Osteoblast (primary cell): ENCODE data around the gene TGFBRAP1. TPM values are rescaled to one million over a fixed set of nuclear protein-coding genes. Genes with fewer than 3 reads are reported as not detected.
A peak's percentile ranks its signal among the peaks of the same experiment; 100 is the strongest.
"Not testable (repeated sequence)": the region's sequence is repeated elsewhere in the genome, so short reads cannot be mapped to it uniquely, and the experiment has no call there.

Source experiments
- DNase-seq: peaks from one replicate; pipeline ENCODE4 v3.0.0; 2011; ENCODE audit warnings: low spot score, mixed read lengths; ENCODE audit not compliant: insufficient read length; ENCODE audit errors: missing footprints
- H2AFZ ChIP-seq: 2 replicates; pipeline ENCODE4 v1.6.0; 2011; ENCODE audit warnings: mild to moderate bottlenecking, low read length
- H3K27ac ChIP-seq: 2 replicates; pipeline ENCODE4 v1.5.1; 2011; ENCODE audit warnings: mild to moderate bottlenecking, low read depth, low read length, moderate library complexity
- H3K27me3 ChIP-seq: 2 replicates; pipeline ENCODE4 v1.6.0; 2012; ENCODE audit warnings: mild to moderate bottlenecking, control low read depth, inconsistent platforms, low read length, moderate library complexity; ENCODE audit not compliant: insufficient read depth
- H3K36me3 ChIP-seq: 2 replicates; pipeline ENCODE4 v1.5.1; 2011; ENCODE audit warnings: mild to moderate bottlenecking, low read length, control low read depth, moderate library complexity; ENCODE audit not compliant: insufficient read depth
- H3K4me1 ChIP-seq: 2 replicates; pipeline ENCODE4 v1.5.1; 2011; ENCODE audit warnings: mild to moderate bottlenecking, low read length, control low read depth, moderate library complexity; ENCODE audit not compliant: insufficient read depth
- H3K4me2 ChIP-seq: 2 replicates; pipeline ENCODE4 v1.6.0; 2011; ENCODE audit warnings: mild to moderate bottlenecking, low read length; ENCODE audit not compliant: insufficient read depth
- H3K4me3 ChIP-seq: fragments of 200-600 bp; sonication (generic); 3 replicates; pipeline ENCODE4 v1.5.1; 2012; ENCODE audit warnings: mild to moderate bottlenecking, low read length, inconsistent platforms; ENCODE audit not compliant: insufficient read depth
- H3K79me2 ChIP-seq: 2 replicates; pipeline ENCODE4 v1.6.0; 2012; ENCODE audit warnings: mild to moderate bottlenecking, low read length, control low read depth, inconsistent platforms; ENCODE audit not compliant: insufficient read depth
- H3K9me3 ChIP-seq: 2 replicates; pipeline ENCODE4 v1.5.1; 2011; ENCODE audit warnings: low read depth, low read length, control low read depth
- H4K20me1 ChIP-seq: 2 replicates; pipeline ENCODE4 v1.6.0; 2012; ENCODE audit warnings: mild to moderate bottlenecking, low read length, control low read depth; ENCODE audit not compliant: insufficient read depth
- total RNA-seq: library from RNA; depleted of rRNA; stranded (reverse); fragments of >200 nt; gene quantifications from 2 replicates; pipeline ENCODE4 v1.2.3, GENCODE V29; 2012
- TF ChIP-seq, protein P1 (sequence below): IDR thresholded peaks from 2 replicates; pipeline ENCODE4 v1.5.1; 2011; ENCODE audit warnings: mild to moderate bottlenecking, low read depth, low read length, moderate library complexity; ENCODE audit errors: extremely low read depth

The TGFBRAP1 gene
- total RNA-seq, 1 donor: 32.6 TPM

DNA sequence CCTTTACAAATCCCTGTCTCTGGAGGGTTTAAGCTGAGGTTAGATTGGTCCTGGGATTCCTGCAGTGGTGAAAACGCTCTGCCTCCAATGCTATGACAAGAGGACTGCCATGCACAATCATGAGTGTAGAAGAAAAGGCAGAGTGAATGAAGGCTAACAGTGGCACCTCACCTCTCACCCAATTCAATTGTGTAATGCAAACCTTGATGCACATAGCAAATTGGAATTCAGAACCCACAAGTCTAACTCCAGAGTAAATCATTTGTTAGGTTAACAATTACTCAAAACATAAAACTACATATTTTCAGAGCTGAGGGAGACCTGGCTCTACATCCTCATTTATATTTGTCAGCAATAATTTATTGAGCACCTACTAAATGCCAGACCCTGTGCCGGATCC lies 1.8 kb downstream of the TGFBRAP1 start:
- TF ChIP-seq, protein P1, sequence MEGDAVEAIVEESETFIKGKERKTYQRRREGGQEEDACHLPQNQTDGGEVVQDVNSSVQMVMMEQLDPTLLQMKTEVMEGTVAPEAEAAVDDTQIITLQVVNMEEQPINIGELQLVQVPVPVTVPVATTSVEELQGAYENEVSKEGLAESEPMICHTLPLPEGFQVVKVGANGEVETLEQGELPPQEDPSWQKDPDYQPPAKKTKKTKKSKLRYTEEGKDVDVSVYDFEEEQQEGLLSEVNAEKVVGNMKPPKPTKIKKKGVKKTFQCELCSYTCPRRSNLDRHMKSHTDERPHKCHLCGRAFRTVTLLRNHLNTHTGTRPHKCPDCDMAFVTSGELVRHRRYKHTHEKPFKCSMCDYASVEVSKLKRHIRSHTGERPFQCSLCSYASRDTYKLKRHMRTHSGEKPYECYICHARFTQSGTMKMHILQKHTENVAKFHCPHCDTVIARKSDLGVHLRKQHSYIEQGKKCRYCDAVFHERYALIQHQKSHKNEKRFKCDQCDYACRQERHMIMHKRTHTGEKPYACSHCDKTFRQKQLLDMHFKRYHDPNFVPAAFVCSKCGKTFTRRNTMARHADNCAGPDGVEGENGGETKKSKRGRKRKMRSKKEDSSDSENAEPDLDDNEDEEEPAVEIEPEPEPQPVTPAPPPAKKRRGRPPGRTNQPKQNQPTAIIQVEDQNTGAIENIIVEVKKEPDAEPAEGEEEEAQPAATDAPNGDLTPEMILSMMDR: no peak
- Histone ChIP-seq H3K4me3 (no peak overlapping the region), H3K79me2 (peaks cover 54% of the 10 kb centered on the region), H3K4me1 (peaks cover 64% of the 10 kb centered on the region), H3K9me3 (no peaks in the 10 kb centered on the region), H3K27me3 (no peaks in the 10 kb centered on the region), H2AFZ (no peak overlapping the region), H3K4me2 (peak overlapping the region; percentile 98), H3K27ac (peak overlapping the region; percentile 59), H4K20me1 (peaks cover 3% of the 10 kb centered on the region), H3K36me3 (no peaks in the 10 kb centered on the region)
- DNase-seq: no peak

DNA sequence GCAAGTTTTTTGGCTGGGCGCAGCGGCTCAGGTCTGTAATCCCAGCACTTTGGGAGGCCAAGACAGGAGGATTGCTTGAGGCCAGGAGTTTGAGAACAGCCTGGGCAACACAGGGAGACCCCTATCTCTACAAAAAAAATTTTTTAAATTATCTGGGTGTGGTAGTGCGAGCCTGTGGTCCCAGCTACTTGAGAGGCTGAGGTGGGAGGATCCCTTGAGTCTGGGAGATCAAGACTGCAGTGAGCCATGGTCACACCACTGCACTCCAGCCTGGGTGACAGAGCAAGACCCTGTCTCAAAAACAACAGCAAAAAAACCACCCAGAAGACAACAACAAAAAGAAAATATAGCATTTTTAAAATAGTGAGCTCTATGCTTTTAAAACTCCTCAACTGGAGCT lies 2.3 kb downstream of the TGFBRAP1 start:
- H3K27ac ChIP-seq, DNase-seq, H2AFZ ChIP-seq, H3K4me2 ChIP-seq, H3K27me3 ChIP-seq, H3K4me3 ChIP-seq, H4K20me1 ChIP-seq, H3K9me3 ChIP-seq, H3K36me3 ChIP-seq: not testable (repeated sequence)
- Histone ChIP-seq H3K79me2 (peaks cover 58% of the 10 kb centered on the region), H3K4me1 (peaks cover 68% of the 10 kb centered on the region)

DNA sequence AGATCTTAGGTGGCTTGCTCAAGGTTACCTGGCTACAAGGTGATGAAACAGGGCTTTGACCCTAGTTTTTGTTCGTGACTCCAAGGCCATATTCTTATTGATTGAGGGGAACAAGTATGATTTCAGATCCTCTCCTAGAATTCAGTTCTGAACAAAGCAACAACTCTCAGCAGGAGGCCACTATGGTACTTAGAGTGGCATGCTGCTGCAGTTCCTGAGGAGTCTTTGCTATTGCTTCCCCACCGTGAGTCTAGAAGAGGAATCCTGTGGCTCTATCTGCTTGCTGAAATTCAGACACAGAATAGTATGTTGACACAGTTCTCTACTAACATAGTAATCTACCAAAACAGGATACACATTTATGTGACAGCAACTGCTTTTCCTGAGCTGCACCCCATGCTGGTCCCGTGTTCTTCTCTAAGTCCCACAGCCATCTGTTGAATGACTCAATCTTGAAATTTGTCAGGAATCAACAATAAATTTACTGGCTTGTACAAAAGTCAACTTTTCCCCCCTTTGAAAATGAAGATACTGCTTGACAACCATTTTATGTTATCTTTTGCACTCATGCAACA lies 4.1 kb downstream of the TGFBRAP1 start:
- peaks cover 3% of the 10 kb centered on the region for H4K20me1 ChIP-seq
- TF ChIP-seq, protein P1: no peak
- H3K79me2 ChIP-seq: peaks cover 69% of the 10 kb centered on the region
- no peaks in the 10 kb centered on the region for H3K9me3 ChIP-seq
- no peaks in the 10 kb centered on the region for H3K27me3 ChIP-seq
- H3K4me2 ChIP-seq: peak overlapping the region; percentile 66
- DNase-seq: no peak
- peak overlapping the region; percentile 95 for H3K27ac ChIP-seq
- no peaks in the 10 kb centered on the region for H3K36me3 ChIP-seq
- no peak overlapping the region for H2AFZ ChIP-seq
- peaks cover 71% of the 10 kb centered on the region for H3K4me1 ChIP-seq
- H3K4me3 ChIP-seq: peak overlapping the region; percentile 31

DNA sequence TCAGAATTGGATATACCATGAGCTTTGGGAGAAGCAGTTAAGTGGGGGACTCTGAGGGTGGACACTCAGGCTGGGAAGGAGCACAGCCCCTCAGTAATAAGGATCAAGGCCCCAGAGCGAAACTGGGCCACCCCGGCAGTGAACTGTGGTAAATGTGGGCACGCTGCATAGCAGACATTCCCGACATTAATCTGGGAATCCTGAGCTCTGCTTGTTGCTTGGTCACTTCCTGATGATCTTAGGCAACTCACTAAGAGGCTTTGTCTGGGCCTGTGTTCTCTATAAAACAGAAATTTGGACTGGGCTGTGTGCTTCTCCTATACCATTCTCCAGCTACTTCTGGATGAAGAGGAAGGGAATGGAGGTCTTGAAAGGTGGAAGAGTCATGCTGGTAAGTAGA lies 4.8 kb downstream of the TGFBRAP1 start:
- DNase-seq: peak; percentile 89
- TF ChIP-seq, protein P1: no peak
- H3K4me1 ChIP-seq: peaks cover 66% of the 10 kb centered on the region
- no peaks in the 10 kb centered on the region for H3K36me3 ChIP-seq
- peak overlapping the region; percentile 43 for H2AFZ ChIP-seq
- no peaks in the 10 kb centered on the region for H3K27me3 ChIP-seq
- peaks cover 70% of the 10 kb centered on the region for H3K79me2 ChIP-seq
- peak overlapping the region; percentile 66 for H3K4me2 ChIP-seq
- H4K20me1 ChIP-seq: peaks cover 3% of the 10 kb centered on the region
- peak overlapping the region; percentile 95 for H3K27ac ChIP-seq
- H3K4me3 ChIP-seq: peak overlapping the region; percentile 31
- H3K9me3 ChIP-seq: no peaks in the 10 kb centered on the region
